Kidney epithelial cell (primary cell): Measurements from ENCODE around the gene DCUN1D3. TPM values are rescaled to one million over a fixed set of nuclear protein-coding genes. Genes with fewer than 3 reads are reported as not detected.

Experiments
- DNase-seq: peaks from one replicate; pipeline ENCODE4 v3.0.0-alpha.2; 2010; ENCODE audit warnings: low read depth
- H3K27me3 ChIP-seq: 2 replicates; pipeline ENCODE4 v1.6.0; 2011; ENCODE audit warnings: low read length; ENCODE audit not compliant: control insufficient read depth, insufficient read depth
- H3K36me3 ChIP-seq: 2 replicates; pipeline ENCODE4 v1.5.1; 2011; ENCODE audit warnings: low read length; ENCODE audit not compliant: control insufficient read depth, insufficient read depth
- H3K4me3 ChIP-seq: 2 replicates; pipeline ENCODE4 v1.5.1; 2011; ENCODE audit warnings: low read depth, mild to moderate bottlenecking, control low read depth, low read length
- total RNA-seq: library from RNA; depleted of rRNA; stranded (reverse); fragments of >200 nt; gene quantifications from 2 replicates; pipeline ENCODE4 v1.2.3, GENCODE V29; 2015
- TF ChIP-seq, protein P1 (sequence below): IDR thresholded peaks from 2 replicates; pipeline ENCODE4 v1.5.1; 2011; ENCODE audit warnings: mild to moderate bottlenecking, moderate library complexity, low read length, control low read depth, inconsistent platforms; ENCODE audit not compliant: insufficient read depth, poor library complexity, severe bottlenecking

The DCUN1D3 gene
- total RNA-seq, 1 donor from 2014 or later, result 14.8 TPM

DNA sequence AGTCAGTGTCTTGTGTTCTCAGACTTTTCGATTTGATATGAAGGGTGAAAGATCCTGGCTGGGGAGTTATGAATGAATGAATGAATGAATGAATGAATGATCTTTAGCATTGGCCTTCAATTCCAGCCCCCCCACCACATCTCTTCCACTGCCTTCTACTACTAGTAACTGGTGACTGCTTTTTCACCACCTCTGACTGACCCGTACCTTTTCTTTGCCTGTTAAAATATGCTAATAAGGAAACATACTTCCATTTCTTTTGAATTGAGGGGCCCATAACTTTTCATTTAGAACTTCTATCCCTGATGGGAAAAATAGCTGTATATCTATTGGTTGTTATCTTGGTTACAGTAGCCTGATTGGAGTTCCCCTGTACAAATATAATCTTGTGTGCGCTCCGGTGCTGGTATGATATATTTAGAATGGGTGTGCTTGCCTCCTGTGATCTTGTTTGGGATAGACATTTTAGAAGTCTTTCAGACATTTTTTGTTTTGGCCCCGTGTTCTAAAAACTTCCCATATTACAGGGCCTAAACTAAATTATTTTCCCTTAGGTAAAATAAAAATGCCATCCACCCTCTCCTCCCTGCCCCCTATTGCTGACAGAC, 3.8 kb upstream of the DCUN1D3 start:
- DNase-seq, result no peak
- TF ChIP-seq, protein P1, sequence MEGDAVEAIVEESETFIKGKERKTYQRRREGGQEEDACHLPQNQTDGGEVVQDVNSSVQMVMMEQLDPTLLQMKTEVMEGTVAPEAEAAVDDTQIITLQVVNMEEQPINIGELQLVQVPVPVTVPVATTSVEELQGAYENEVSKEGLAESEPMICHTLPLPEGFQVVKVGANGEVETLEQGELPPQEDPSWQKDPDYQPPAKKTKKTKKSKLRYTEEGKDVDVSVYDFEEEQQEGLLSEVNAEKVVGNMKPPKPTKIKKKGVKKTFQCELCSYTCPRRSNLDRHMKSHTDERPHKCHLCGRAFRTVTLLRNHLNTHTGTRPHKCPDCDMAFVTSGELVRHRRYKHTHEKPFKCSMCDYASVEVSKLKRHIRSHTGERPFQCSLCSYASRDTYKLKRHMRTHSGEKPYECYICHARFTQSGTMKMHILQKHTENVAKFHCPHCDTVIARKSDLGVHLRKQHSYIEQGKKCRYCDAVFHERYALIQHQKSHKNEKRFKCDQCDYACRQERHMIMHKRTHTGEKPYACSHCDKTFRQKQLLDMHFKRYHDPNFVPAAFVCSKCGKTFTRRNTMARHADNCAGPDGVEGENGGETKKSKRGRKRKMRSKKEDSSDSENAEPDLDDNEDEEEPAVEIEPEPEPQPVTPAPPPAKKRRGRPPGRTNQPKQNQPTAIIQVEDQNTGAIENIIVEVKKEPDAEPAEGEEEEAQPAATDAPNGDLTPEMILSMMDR, result no peak
- Histone ChIP-seq H3K36me3 (no peaks in the 10 kb centered on the region), H3K4me3 (no peak overlapping the region), H3K27me3 (no peaks in the 10 kb centered on the region)

DNA sequence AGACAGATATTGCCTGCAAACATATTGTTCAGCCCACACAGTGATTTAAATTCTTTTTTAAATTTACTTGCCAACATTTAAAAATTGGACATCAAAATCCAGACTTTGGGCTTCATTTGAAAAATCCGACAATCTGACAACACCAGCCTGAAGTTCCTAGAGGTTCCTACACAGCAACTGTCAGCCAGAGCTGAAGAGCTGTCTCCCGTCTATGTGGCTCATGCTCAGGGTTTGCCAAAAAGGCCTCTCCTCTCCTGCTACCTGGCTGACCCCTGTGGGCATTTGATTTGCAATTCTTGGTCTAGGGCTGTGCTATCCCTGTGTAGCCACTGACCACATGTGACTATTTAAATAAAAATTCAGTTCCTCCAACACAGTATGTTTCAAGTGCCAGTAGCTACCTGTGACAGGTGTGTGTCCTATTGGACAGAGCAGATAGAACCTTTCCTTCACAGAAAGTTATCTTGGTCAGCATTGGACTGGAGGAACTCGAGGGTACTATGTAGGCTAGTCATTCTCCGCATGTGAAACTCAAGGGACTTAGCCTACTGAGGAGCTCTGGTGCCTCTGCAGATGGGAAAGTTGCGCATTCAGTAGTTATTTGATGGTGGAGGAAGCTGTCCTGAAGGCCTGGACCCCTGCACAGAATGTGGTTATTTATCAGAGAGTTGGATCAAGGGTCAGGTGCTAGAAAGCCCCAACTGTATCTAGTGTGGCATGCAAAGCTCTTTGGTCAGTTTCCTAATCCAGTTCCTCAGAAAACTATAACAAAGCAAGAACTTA, 3.1 kb upstream of the DCUN1D3 start:
- Histone ChIP-seq H3K4me3 (no peak overlapping the region), H3K27me3 (no peaks in the 10 kb centered on the region), H3K36me3 (no peaks in the 10 kb centered on the region)
- TF ChIP-seq, protein P1, result no peak
- no peak for DNase-seq

DNA sequence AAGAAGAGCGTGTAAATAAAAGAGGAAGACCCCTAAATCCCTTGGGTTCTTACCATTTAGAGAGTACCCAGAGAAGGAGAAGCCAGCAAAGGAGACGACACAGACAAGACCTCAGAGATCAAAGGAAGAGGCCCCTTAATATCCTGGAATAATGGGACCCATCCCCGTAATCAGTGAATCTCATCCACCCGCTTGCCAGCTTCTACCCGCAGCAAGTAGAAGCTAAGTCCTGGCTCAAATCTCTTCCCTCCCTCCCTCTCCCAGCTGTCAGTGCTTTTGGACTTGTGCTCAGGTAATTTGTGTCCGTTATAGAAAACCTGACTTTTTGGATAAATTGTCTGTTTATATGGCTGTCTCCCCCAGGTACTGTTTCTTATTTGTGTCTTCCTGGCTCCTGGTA, 2.3 kb upstream of the DCUN1D3 start:
- no peaks in the 10 kb centered on the region for H3K27me3 ChIP-seq
- no peak overlapping the region for H3K4me3 ChIP-seq
- TF ChIP-seq, protein P1, result no peak
- no peaks in the 10 kb centered on the region for H3K36me3 ChIP-seq
- no peak for DNase-seq

DNA sequence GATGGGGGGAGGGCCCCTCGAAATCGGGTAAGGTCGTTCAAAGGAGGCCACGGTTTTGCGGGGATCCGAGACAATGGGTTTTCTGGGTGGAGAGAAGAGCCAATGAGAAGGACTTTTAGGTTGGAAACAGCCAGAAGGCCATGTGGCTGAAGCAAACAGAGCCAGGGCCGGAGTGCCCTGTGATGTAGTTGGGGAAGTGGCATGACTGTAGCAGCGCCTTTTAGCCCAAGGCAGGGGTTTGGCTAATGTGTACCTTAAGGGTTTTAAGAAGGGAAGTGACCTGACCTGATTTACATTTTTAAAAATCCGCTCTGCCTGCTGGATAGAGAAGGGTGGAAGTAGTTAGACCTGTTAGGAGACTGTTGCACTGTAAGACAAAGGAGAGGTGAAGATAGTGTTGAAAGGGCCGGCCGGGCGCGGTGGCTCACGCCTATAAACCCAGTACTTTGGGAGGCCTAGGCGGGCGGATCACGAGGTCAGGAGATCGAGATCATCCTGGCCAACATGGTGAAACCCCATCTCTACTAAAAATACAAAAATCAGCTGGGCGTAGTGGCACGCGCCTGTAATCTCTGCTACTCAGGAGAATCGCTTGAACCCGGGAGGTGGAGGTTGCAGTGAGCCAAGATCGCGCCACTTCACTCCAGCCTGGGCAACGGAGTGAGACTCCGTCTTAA, 1.4 kb upstream of the DCUN1D3 start:
- no peaks in the 10 kb centered on the region for H3K36me3 ChIP-seq
- TF ChIP-seq, protein P1, result no peak
- no peak for DNase-seq

DNA sequence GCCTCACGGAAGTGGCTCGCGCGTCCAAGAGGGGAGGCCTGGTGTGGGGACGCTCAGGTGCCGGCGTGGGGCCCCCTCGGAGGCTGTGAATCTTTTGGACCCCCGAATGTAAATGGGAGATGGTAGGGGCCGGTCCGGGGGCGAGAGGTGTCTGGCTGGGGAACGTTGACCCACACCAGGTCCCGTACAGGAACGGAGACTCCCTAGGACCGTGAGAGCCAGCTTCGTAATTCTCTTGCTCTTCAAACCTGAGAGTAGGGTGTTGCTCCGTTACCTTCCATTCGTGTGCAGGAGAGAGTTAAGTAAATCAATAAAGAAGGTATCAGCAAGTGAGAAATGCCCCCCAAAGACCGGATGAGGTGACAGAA, 894 bp upstream of the DCUN1D3 start:
- TF ChIP-seq, protein P1, result no peak
- DNase-seq, result no peak
- H3K27me3 ChIP-seq, result no peaks in the 10 kb centered on the region
- H3K4me3 ChIP-seq, result peak overlapping the region; percentile 65
- no peaks in the 10 kb centered on the region for H3K36me3 ChIP-seq

More for the DNA sequence above, 1.4 kb upstream of the DCUN1D3 start:
- Histone ChIP-seq H3K4me3 (peak overlapping the region; percentile 65), H3K27me3 (no peaks in the 10 kb centered on the region)
